Measurements from ENCODE around the gene TEX54.
"Not testable (repeated sequence)": the region's sequence is repeated elsewhere in the genome, so short reads cannot be mapped to it uniquely, and the experiment has no call there.

TEX54 gene

GRCh38 chr11:62855571-62856332 is 23.1 kb upstream of the TEX54 start:
- peak; percentile 96 to 97 for DNase-seq (ENCODE audit: low read depth in 2 of 2)

GRCh38 chr11:62854825-62855570 is 22.4 kb upstream of the TEX54 start:
- no peak for DNase-seq (ENCODE audit: low read depth in 2 of 2)

- DNase-seq (ENCODE audit: low read depth in 2 of 2), result no peak
Observed at GRCh38 chr11:62854013-62854824, 21.6 kb upstream of the TEX54 start.

GRCh38 chr11:62853279-62853965 is 20.8 kb upstream of the TEX54 start:
- DNase-seq (ENCODE audit: low read depth in 2 of 2), result no peak

- DNase-seq (ENCODE audit: low read depth in 2 of 2), result no peak
Observed at GRCh38 chr11:62852523-62853188, 20.0 kb upstream of the TEX54 start.

GRCh38 chr11:62851807-62852522 is 19.3 kb upstream of the TEX54 start:
- no peak for DNase-seq (ENCODE audit: low read depth in 2 of 2)

- DNase-seq (ENCODE audit: low read depth in 2 of 2), result no peak
Observed at GRCh38 chr11:62850911-62851806, 18.5 kb upstream of the TEX54 start.

GRCh38 chr11:62847767-62848314 is 15.2 kb upstream of the TEX54 start:
- DNase-seq (ENCODE audit: low read depth in 2 of 2), result no peak

- DNase-seq (ENCODE audit: low read depth in 2 of 2), result no peak
Observed at GRCh38 chr11:62846177-62846576, 13.5 kb upstream of the TEX54 start.

GRCh38 chr11:62844154-62844553 is 11.5 kb upstream of the TEX54 start:
- no peak for DNase-seq (ENCODE audit: low read depth in 2 of 2)

GRCh38 chr11:62843466-62843865 is 10.8 kb upstream of the TEX54 start:
- DNase-seq (ENCODE audit: low read depth in 2 of 2), result no peak

GRCh38 chr11:62842891-62843290 is 10.2 kb upstream of the TEX54 start:
- not testable (repeated sequence) for DNase-seq (ENCODE audit: low read depth in 2 of 2)

GRCh38 chr11:62842171-62842741 is 9.6 kb upstream of the TEX54 start:
- DNase-seq (ENCODE audit: low read depth in 2 of 2), result peak in 1 of 2 donors; percentile 13

GRCh38 chr11:62841361-62842170 is 8.9 kb upstream of the TEX54 start:
- DNase-seq (ENCODE audit: low read depth in 2 of 2), result peak; percentile 58 to 73

GRCh38 chr11:62840721-62841360 is 8.2 kb upstream of the TEX54 start:
- peak; percentile 55 to 67 for DNase-seq (ENCODE audit: low read depth in 2 of 2)

GRCh38 chr11:62839050-62839945 is 6.7 kb upstream of the TEX54 start, which contains the start of gene WDR74:
Gene WDR74, minus strand, starts transcription at chr11:62839590. Its CDS starts 20 bp downstream, at chr11:62839570.
- peak; percentile 81 to 92 for DNase-seq (ENCODE audit: low read depth in 2 of 2)

Data from stimulated activated CD8-positive, alpha-beta memory T cell treated with anti-CD3 and anti-CD28 coated beads, Interleukin-15, amount 100 ng/mL, for 4 hours (primary cell).